HepG2 (cell line): ENCODE results near the gene MRM2. TPM values are rescaled to one million over a fixed set of nuclear protein-coding genes. Genes with fewer than 3 reads are reported as not detected.

Experiments
- ATAC-seq: fragments of 200-7000 bp; cut with Tn5 transposase; 3 replicates; pipeline ENCODE4 v1.9.1; 2020; ENCODE audit warnings: mild to moderate bottlenecking, moderate library complexity
- BruUV-seq: library from RNA; stranded (reverse); fragments of 400-500 nt; replicated peaks from 2 replicates; lab custom pipeline; 2021; lab: Mats Ljungman, UMichigan
- CTCF ChIA-PET: fragments of 300-600 bp; formaldehyde crosslinking; extraction: SDS; loops from one replicate; lab custom pipeline; 2021; ENCODE audit warnings: low total read pairs, inconsistent platforms, low intra/inter-chr PET ratio; lab: Yijun Ruan, JAX
- POLR2A ChIA-PET: fragments of 350-600 bp; sonication (Branson Sonifier 250); formaldehyde crosslinking; loops from one replicate; lab custom pipeline; 2020; ENCODE audit warnings: antibody characterized with exemption, inconsistent platforms; lab: Yijun Ruan, JAX
- DNase-seq: peaks from one replicate; pipeline ENCODE4 v3.0.0-alpha.2; 2015; ENCODE audit warnings: low spot score
- FAIRE-seq: peaks from 3 replicates; lab custom pipeline; 2011; peaks lifted over from hg19 to GRCh38; lab: Jason Lieb, UNC
- H2AFZ ChIP-seq: one replicate; pipeline ENCODE4 v1.6.1; 2011; ENCODE audit warnings: low read length, inconsistent platforms
- H3K27ac ChIP-seq: fragments of 300-600 bp; 3 replicates; pipeline ENCODE4 v1.8.0; 2011; ENCODE audit warnings: mixed run types, mild to moderate bottlenecking, mixed read lengths, low read length, inconsistent platforms; ENCODE audit not compliant: insufficient read depth; ENCODE audit errors: extremely low read length
- H3K27me3 ChIP-seq, 2 experiments: fragments of 200-600 bp in 1 of 2; 2 replicates in 1 of 2; 3 replicates in 1 of 2; pipeline versions ENCODE4 v1.6.0 to v1.8.0; 2011; ENCODE audit warnings: low read length in 2 of 2, mild to moderate bottlenecking in 2 of 2, moderate library complexity in 2 of 2, inconsistent platforms in 1 of 2; ENCODE audit not compliant: insufficient read depth in 2 of 2, control insufficient read depth in 1 of 2
- H3K36me3 ChIP-seq, 2 experiments: fragments of 200-600 bp in 1 of 2; replicated peaks in 1 of 2; 2 replicates in 1 of 2; 3 replicates in 1 of 2; pipeline versions ENCODE4 v1.5.1 to v1.8.0; 2011; ENCODE audit warnings: low read length in 2 of 2, inconsistent platforms in 1 of 2; ENCODE audit not compliant: insufficient read depth in 2 of 2, control insufficient read depth in 1 of 2
- H3K4me1 ChIP-seq: 2 replicates; pipeline ENCODE4 v1.5.1; 2012; ENCODE audit warnings: low read length, inconsistent platforms; ENCODE audit not compliant: insufficient read depth
- H3K4me2 ChIP-seq: 2 replicates; pipeline ENCODE4 v1.6.0; 2011; ENCODE audit warnings: low read depth, low read length, inconsistent platforms
- H3K4me3 ChIP-seq, 3 experiments: fragments of 200-600 bp in 1 of 3; sonication (generic), shearing (Covaris generic) in 1 of 3; replicated peaks in 1 of 3; 2 replicates each; pipeline ENCODE4 v1.5.1; 2011 to 2016; ENCODE audit warnings: low read length in 3 of 3, inconsistent platforms in 2 of 3, low read depth in 2 of 3, mild to moderate bottlenecking in 2 of 3, control low read depth in 1 of 3, mixed read lengths in 1 of 3; ENCODE audit not compliant: insufficient read depth in 1 of 3
- H3K79me2 ChIP-seq: one replicate; pipeline ENCODE4 v1.6.1; 2011; ENCODE audit warnings: low read length, inconsistent platforms; ENCODE audit not compliant: insufficient read depth
- H3K9ac ChIP-seq: 2 replicates; pipeline ENCODE4 v1.6.0; 2011; ENCODE audit warnings: mild to moderate bottlenecking, low read depth, low read length, inconsistent platforms; ENCODE audit not compliant: insufficient read depth
- H3K9me3 ChIP-seq: 2 replicates; pipeline ENCODE4 v1.5.1; 2012; ENCODE audit warnings: mild to moderate bottlenecking, low read length
- H4K20me1 ChIP-seq: 2 replicates; pipeline ENCODE4 v1.6.0; 2011; ENCODE audit warnings: inconsistent platforms, mild to moderate bottlenecking, low read length, moderate library complexity; ENCODE audit not compliant: insufficient read depth
- ATAD3A ChIP-seq: sonication (generic); formaldehyde crosslinking; IDR thresholded peaks from 2 replicates; pipeline ENCODE4 v1.4.0; 2020; ENCODE audit warnings: missing genetic modification reagents
- DPF2 ChIP-seq: sonication (generic); formaldehyde crosslinking; IDR thresholded peaks from 2 replicates; pipeline ENCODE4 v1.4.0; 2020; ENCODE audit warnings: mild to moderate bottlenecking, low read depth, missing genetic modification reagents, borderline replicate concordance
- MLLT10 ChIP-seq: sonication (generic); formaldehyde crosslinking; IDR thresholded peaks from 2 replicates; pipeline ENCODE4 v1.4.0; 2020; ENCODE audit warnings: missing genetic modification reagents
- MNT ChIP-seq: fragments of 450-650 bp; IDR thresholded peaks from 2 replicates; pipeline ENCODE4 v1.6.1; 2016
- MTA3 ChIP-seq: sonication (generic); formaldehyde crosslinking; IDR thresholded peaks from 2 replicates; pipeline ENCODE4 v1.4.0; 2020; ENCODE audit warnings: missing genetic modification reagents
- PATZ1 ChIP-seq: sonication (generic); formaldehyde crosslinking; IDR thresholded peaks from 2 replicates; pipeline ENCODE4 v1.4.0; 2020; ENCODE audit warnings: missing genetic modification reagents
- ZNF232 ChIP-seq: sonication (generic); formaldehyde crosslinking; IDR thresholded peaks from 2 replicates; pipeline ENCODE4 v1.4.0; 2020; ENCODE audit warnings: missing genetic modification reagents, borderline replicate concordance
- WGBS: methylation state at CpG from one replicate; pipeline ENCODE4 v1.1.6; 2017; ENCODE audit warnings: low lambda C conversion rate; 5-methylcytosine and 5-hydroxymethylcytosine counted together
- in situ Hi-C: cut with HindIII; loops from 2 replicates; pipeline ENCODE4 v1.10.0; 2017; ENCODE audit warnings: low pct_unique_long_range_greater_than_20kb; ENCODE audit not compliant: extremely low pct_ligation_motif_present
- intact Hi-C: fragments of 100-400 bp; cut with micrococcal nuclease; formaldehyde crosslinking; loops from one replicate; pipeline ENCODE4 v1.10.0; 2022; ENCODE audit not compliant: unreplicated experiment
- polyA plus RNA-seq, 8 experiments: library from polyadenylated mRNA; depleted of rRNA in 3 of 8; stranded (reverse) in 7 of 8; unstranded in 1 of 8; fragments of >200 nt; fragmentation: Illumina TruSeq in 4 of 8; extraction: Trizol in 4 of 8; gene quantifications; 2 replicates each; pipeline versions ENCODE4 v1.2.1 to v1.2.3, GENCODE V29; 2011 to 2016; ENCODE audit warnings: low read depth in 4 of 8, missing spikeins in 1 of 8, mixed read lengths in 1 of 8; ENCODE audit not compliant: insufficient read depth in 1 of 8
- total RNA-seq, 5 experiments: library from RNA; depleted of rRNA; stranded (reverse); fragments of >200 nt; fragmentation: Illumina TruSeq; extraction: Trizol; gene quantifications; 2 replicates each; pipeline ENCODE4 v1.2.3, GENCODE V29; 2016; ENCODE audit warnings: low read depth in 1 of 5

The MRM2 gene
- total and polyA plus RNA-seq, 2 of the 13 experiments (the other 11 are each of a cell fraction or from before 2014, with no cell fraction given): 13.2 to 34.2 TPM

- TF ChIP-seq MLLT10 (CRISPR knock-in tag) (no peak), MTA3 (CRISPR knock-in tag) (no peak), MNT (no peak), ATAD3A (CRISPR knock-in tag) (no peak), DPF2 (CRISPR knock-in tag) (no peak), PATZ1 (CRISPR knock-in tag) (no peak), ZNF232 (CRISPR knock-in tag) (no peak)
- 95% methylated on average over 10 of the region's 10 CpGs for WGBS
- FAIRE-seq (no peak), DNase-seq (no peak), ATAC-seq (no peak)
- no TSS peak for BruUV-seq
- Histone ChIP-seq H3K27ac (no peak overlapping the region), H3K79me2 (peaks cover 12% of the 10 kb centered on the region), H3K9ac (no peak overlapping the region), H3K9me3 (peaks cover 5% of the 10 kb centered on the region), H3K36me3 (peaks cover 6 to 29% of the 10 kb centered on the region in 2 experiments; a peak in 4 of 5 replicates), H2AFZ (no peak overlapping the region), H3K4me3 (no peak overlapping the region), H3K4me1 (0 out of 2 replicates have a peak, but pooled peaks cover 8% of the 10 kb centered on the region), H3K27me3 (no peaks in the 10 kb centered on the region), H3K4me2 (no peak overlapping the region), H4K20me1 (no peaks in the 10 kb centered on the region)
- CTCF ChIA-PET: no interaction called here
- POLR2A ChIA-PET: no interaction called here
- in situ Hi-C loops: no loop called here
- intact Hi-C loops: no loop called here
These were observed 51.5 kb downstream of the MRM2 start for GRCh38 chr7:2190531-2190930.
